Naive thymus-derived CD4-positive, alpha-beta T cell (primary cell): ENCODE data around the gene COX19. TPM values are rescaled to one million over a fixed set of nuclear protein-coding genes. Genes with fewer than 3 reads are reported as not detected.

Source experiments
- ATAC-seq: fragments of 150-1000 bp; cut with Tn5 transposase; 2 replicates; pipeline ENCODE4 v1.10.0; 2021; ENCODE audit warnings: mild to moderate bottlenecking, moderate library complexity
- CTCF ChIA-PET: fragments of 350-600 bp; sonication (Branson Sonifier 250); formaldehyde crosslinking; loops from one replicate; lab custom pipeline; 2021; ENCODE audit warnings: antibody characterized with exemption; lab: Charles Lee
- POLR2A ChIA-PET: fragments of 350-600 bp; sonication (Branson Sonifier 250); formaldehyde crosslinking; loops from one replicate; lab custom pipeline; 2021; ENCODE audit warnings: antibody characterized with exemption, inconsistent platforms; lab: Charles Lee
- DNase-seq, 9 donors: peaks; one replicate each; pipeline versions ENCODE4 v3.0.0 to v3.0.0-alpha.2; 2020 to 2022; ENCODE audit warnings: mixed read lengths in 1 of 9
- H3K27ac ChIP-seq: one replicate; pipeline ENCODE4 v1.7.0; 2013; ENCODE audit warnings: mild to moderate bottlenecking, low read depth, low read length, moderate library complexity
- H3K27me3 ChIP-seq, 2 donors: one replicate each; pipeline ENCODE4 v1.7.0; 2013; ENCODE audit warnings: low read length in 2 of 2, mild to moderate bottlenecking in 2 of 2, moderate library complexity in 2 of 2; ENCODE audit not compliant: control insufficient read depth in 2 of 2, insufficient read depth in 2 of 2
- H3K36me3 ChIP-seq, 3 experiments: 1 replicate in 2 of 3; 2 replicates in 1 of 3; pipeline ENCODE4 v1.7.0; 2013; ENCODE audit warnings: low read length in 3 of 3, mild to moderate bottlenecking in 3 of 3, moderate library complexity in 1 of 3; ENCODE audit not compliant: insufficient read depth in 3 of 3, control insufficient read depth in 2 of 3
- H3K4me1 ChIP-seq, 2 donors: one replicate each; pipeline ENCODE4 v1.7.0; 2013; ENCODE audit warnings: low read length in 2 of 2, mild to moderate bottlenecking in 2 of 2, moderate library complexity in 1 of 2; ENCODE audit not compliant: control insufficient read depth in 2 of 2, insufficient read depth in 2 of 2
- H3K4me3 ChIP-seq: 2 replicates; pipeline ENCODE4 v1.7.0; 2013; ENCODE audit warnings: mild to moderate bottlenecking, low read length
- H3K9me3 ChIP-seq, 3 experiments: 1 replicate in 2 of 3; 2 replicates in 1 of 3; pipeline ENCODE4 v1.7.0; 2013; ENCODE audit warnings: low read length in 3 of 3; ENCODE audit not compliant: control insufficient read depth in 2 of 3
- H3K27ac Mint-ChIP-seq, 9 donors: one replicate each; pipeline ENCODE4 v1.8.0; 2020 to 2022; ENCODE audit warnings: mixed read lengths in 9 of 9, mild to moderate bottlenecking in 8 of 9, moderate library complexity in 5 of 9, inconsistent platforms in 2 of 9
- H3K27me3 Mint-ChIP-seq, 5 donors: one replicate each; pipeline ENCODE4 v1.8.0; 2021 to 2022; ENCODE audit warnings: mixed read lengths in 5 of 5, mild to moderate bottlenecking in 1 of 5
- H3K36me3 Mint-ChIP-seq, 5 donors: one replicate each; pipeline ENCODE4 v1.8.0; 2020 to 2022; ENCODE audit warnings: mixed read lengths in 5 of 5, mild to moderate bottlenecking in 3 of 5, inconsistent platforms in 1 of 5
- H3K4me1 Mint-ChIP-seq, 7 donors: one replicate each; pipeline ENCODE4 v1.8.0; 2020 to 2022; ENCODE audit warnings: mixed read lengths in 7 of 7, mild to moderate bottlenecking in 3 of 7, inconsistent platforms in 1 of 7
- H3K4me3 Mint-ChIP-seq, 10 donors: one replicate each; pipeline ENCODE4 v1.8.0; 2020 to 2022; ENCODE audit warnings: mild to moderate bottlenecking in 10 of 10, mixed read lengths in 10 of 10, moderate library complexity in 6 of 10, inconsistent platforms in 2 of 10
- H3K9me3 Mint-ChIP-seq, 11 donors: one replicate each; pipeline ENCODE4 v1.8.0; 2020 to 2022; ENCODE audit warnings: mixed read lengths in 11 of 11, mild to moderate bottlenecking in 4 of 11, inconsistent platforms in 1 of 11, moderate library complexity in 1 of 11
- intact Hi-C, 2 donors: fragments of 100-400 bp; cut with micrococcal nuclease; formaldehyde crosslinking; loops; one replicate each; pipeline ENCODE4 v1.15.1; 2023
- polyA plus RNA-seq, 2 donors: library from polyadenylated mRNA; unstranded; fragments of 300-500 nt; fragmentation: Illumina TruSeq; gene quantifications; one replicate each; pipeline ENCODE4 v1.2.3, GENCODE V29; 2021
- total RNA-seq, 6 experiments: library from RNA in 5 of 6; stranded (reverse) in 5 of 6; gene quantifications; 1 replicate in 5 of 6; 2 replicates in 1 of 6; pipeline ENCODE4 v1.2.3 and lab custom pipeline; 2021 to 2026

COX19 gene
- total and polyA plus RNA-seq, 7 experiments from 2014 or later = 18.3 to 48.2 (median 45.1) TPM

DNA sequence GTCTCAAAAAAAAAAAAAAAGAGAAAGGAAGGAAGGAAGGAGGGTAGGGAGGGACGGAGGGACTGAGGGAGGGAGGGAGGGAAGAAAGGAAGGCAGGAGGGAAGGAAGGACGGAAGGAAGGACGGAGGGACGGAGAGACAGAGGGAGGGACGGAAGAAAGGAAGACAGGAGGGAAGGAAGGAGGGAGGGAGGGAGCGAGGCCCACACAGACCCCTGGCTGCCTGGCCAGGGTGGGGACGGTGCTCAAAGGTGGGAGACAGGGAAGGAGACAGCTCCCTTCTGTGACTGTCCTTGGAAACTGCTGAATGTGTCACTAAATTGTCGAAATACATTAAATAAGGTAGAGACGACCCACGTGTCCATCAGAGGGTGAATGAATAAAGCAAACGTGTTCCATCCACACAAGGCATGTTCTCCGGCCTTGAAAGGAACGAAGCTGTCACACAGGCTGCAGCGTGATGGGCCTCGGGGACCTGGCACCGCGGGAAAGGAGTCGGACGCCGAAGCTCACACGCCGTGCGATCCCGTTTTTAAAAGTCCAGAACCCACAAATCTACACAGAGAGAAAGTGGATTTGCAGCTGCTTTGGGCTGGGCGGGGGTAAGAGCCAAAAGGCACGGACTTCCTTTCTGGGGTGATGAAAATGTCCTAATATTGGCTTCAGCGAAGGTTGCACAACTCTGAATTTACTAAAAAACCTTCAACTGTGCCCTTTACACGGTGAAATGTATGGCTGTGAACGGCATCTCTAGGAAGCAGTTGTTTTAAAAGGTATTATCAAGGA is 44.2 kb downstream of the COX19 start:
- Mint-ChIP-seq H3K27me3 (peaks cover 0 to 2% (median 0%) of the 10 kb centered on the region in 5 donors), H3K9me3 (no peaks in the 10 kb centered on the region), H3K4me1 (peaks cover 0 to 22% (median 4%) of the 10 kb centered on the region in 7 donors), H3K4me3 (peak overlapping the region in 1 of 10 donors; percentile 59), H3K36me3 (peaks cover 0 to 7% (median 0%) of the 10 kb centered on the region in 5 donors), H3K27ac (peak overlapping the region in 2 of 9 donors; percentile 33 to 72)
- no peak overlapping the region for H3K27ac ChIP-seq
- H3K9me3 ChIP-seq = no peaks in the 10 kb centered on the region
- H3K4me3 ChIP-seq = no peak overlapping the region
- intact Hi-C loops = no loop called here
- no peaks in the 10 kb centered on the region for H3K27me3 ChIP-seq
- H3K36me3 ChIP-seq = no peaks in the 10 kb centered on the region
- CTCF ChIA-PET = interaction anchor here (2.1 kb wide), 1 partner anchor 22 kb away, joined by 4 read pairs; no protein-coding TSS in a partner anchor
- POLR2A ChIA-PET = interaction anchor here (0.6 to 0.7 kb wide), 3 partner anchors 10 to 54 kb away, joined by 3 read pairs; partner anchors contain the start of gene GET4
- DNase-seq (no peak), ATAC-seq (peak; percentile 21)
- H3K4me1 ChIP-seq = peaks cover 0 to 5% of the 10 kb centered on the region in 2 donors

DNA sequence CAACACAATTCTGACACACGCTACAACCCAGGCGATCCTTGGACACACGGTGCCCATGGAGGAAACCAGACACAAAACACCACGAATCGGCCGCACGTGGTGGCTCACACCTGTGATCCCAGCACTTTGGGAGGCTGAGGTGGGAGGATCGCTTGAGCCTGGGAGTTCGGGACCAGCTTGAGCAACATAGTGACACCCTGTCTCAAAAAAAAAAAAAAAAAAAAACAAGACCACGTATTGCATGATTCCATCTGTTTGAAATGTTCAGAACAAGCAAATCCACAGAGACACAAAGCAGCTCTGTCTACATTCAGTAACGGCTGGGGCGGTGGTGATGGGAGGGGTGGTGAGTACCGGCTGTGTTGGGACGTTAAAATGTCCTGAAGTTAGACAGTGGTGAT is 46.0 kb downstream of the COX19 start:
- intact Hi-C loops = no loop called here
- ATAC-seq = no peak
- H3K4me3 Mint-ChIP-seq = no peak overlapping the region
- no peaks in the 10 kb centered on the region for H3K9me3 Mint-ChIP-seq
- no peak overlapping the region for H3K27ac ChIP-seq
- H3K4me3 ChIP-seq = no peak overlapping the region
- H3K27ac Mint-ChIP-seq = peak overlapping the region in 3 of 9 donors; percentile 4 to 44 (median 8)
- peaks cover 0 to 2% (median 0%) of the 10 kb centered on the region in 5 donors for H3K27me3 Mint-ChIP-seq
- no peaks in the 10 kb centered on the region for H3K9me3 ChIP-seq
- no peaks in the 10 kb centered on the region for H3K27me3 ChIP-seq
- peaks cover 8 to 22% of the 10 kb centered on the region in 2 donors for H3K4me1 ChIP-seq
- DNase-seq = peak in 2 of 9 donors; percentile 1 to 17
- ChIA-PET POLR2A (no interaction called here), CTCF (interaction anchor here (0.7 to 2.1 kb wide), 2 partner anchors 13 to 20 kb away, joined by 4 read pairs; no protein-coding TSS in a partner anchor)
- peaks cover 0 to 27% (median 10%) of the 10 kb centered on the region in 7 donors for H3K4me1 Mint-ChIP-seq
- H3K36me3 Mint-ChIP-seq = peaks cover 0 to 7% (median 0%) of the 10 kb centered on the region in 5 donors
- no peaks in the 10 kb centered on the region for H3K36me3 ChIP-seq

GRCh38 chr7:927031-927671 is 48.2 kb downstream of the COX19 start:
- CTCF ChIA-PET = no interaction called here
- H3K27ac ChIP-seq = no peak overlapping the region

GRCh38 chr7:926061-927030 is 49.0 kb downstream of the COX19 start:
- POLR2A ChIA-PET = interaction anchor here (0.5 kb wide), 1 partner anchor 107 kb away, joined by 3 read pairs; no protein-coding TSS in a partner anchor
- Mint-ChIP-seq H3K9me3 (no peaks in the 10 kb centered on the region), H3K27me3 (peaks cover 0 to 2% (median 0%) of the 10 kb centered on the region in 5 donors), H3K4me1 (peaks cover 10 to 31% (median 18%) of the 10 kb centered on the region in 7 donors), H3K36me3 (peaks cover 0 to 7% (median 0%) of the 10 kb centered on the region in 5 donors), H3K27ac (peak overlapping the region in 2 of 9 donors; percentile 23 to 53), H3K4me3 (no peak overlapping the region)
- H3K9me3 ChIP-seq = no peaks in the 10 kb centered on the region
- H3K27ac ChIP-seq = no peak overlapping the region
- intact Hi-C loops = no loop called here
- H3K4me1 ChIP-seq = peaks cover 30 to 34% of the 10 kb centered on the region in 2 donors
- ATAC-seq (no peak), DNase-seq (peak in 2 of 9 donors; percentile 4 to 21)
- no peak overlapping the region for H3K4me3 ChIP-seq
- CTCF ChIA-PET = no interaction called here
- no peaks in the 10 kb centered on the region for H3K27me3 ChIP-seq
- no peaks in the 10 kb centered on the region for H3K36me3 ChIP-seq

More at GRCh38 chr7:927031-927671, 48.2 kb downstream of the COX19 start:
- H3K9me3 Mint-ChIP-seq = no peaks in the 10 kb centered on the region
- Histone ChIP-seq H3K4me3 (no peak overlapping the region), H3K9me3 (no peaks in the 10 kb centered on the region), H3K36me3 (no peaks in the 10 kb centered on the region), H3K4me1 (peaks cover 22 to 25% of the 10 kb centered on the region in 2 donors), H3K27me3 (no peaks in the 10 kb centered on the region)
- peaks cover 8 to 29% (median 16%) of the 10 kb centered on the region in 7 donors for H3K4me1 Mint-ChIP-seq
- peaks cover 0 to 2% (median 0%) of the 10 kb centered on the region in 5 donors for H3K27me3 Mint-ChIP-seq
- intact Hi-C loops = no loop called here
- no peak overlapping the region for H3K4me3 Mint-ChIP-seq
- ATAC-seq (no peak), DNase-seq (peak in 2 of 9 donors; percentile 4 to 20)
- peaks cover 0 to 7% (median 0%) of the 10 kb centered on the region in 5 donors for H3K36me3 Mint-ChIP-seq
- H3K27ac Mint-ChIP-seq = peak overlapping the region in 5 of 9 donors; percentile 39 to 76 (median 47)
- POLR2A ChIA-PET = interaction anchor here (0.6 to 1.2 kb wide), 2 partner anchors 8 to 44 kb away, joined by 3 read pairs; no protein-coding TSS in a partner anchor

GRCh38 chr7:925601-926000 is 49.7 kb downstream of the COX19 start:
- Mint-ChIP-seq H3K36me3 (peaks cover 0 to 9% (median 0%) of the 10 kb centered on the region in 5 donors), H3K9me3 (no peaks in the 10 kb centered on the region), H3K4me3 (peak overlapping the region in 1 of 10 donors; percentile 41), H3K27ac (peak overlapping the region in 1 of 9 donors; percentile 53), H3K4me1 (peaks cover 15 to 39% (median 26%) of the 10 kb centered on the region in 7 donors), H3K27me3 (peaks cover 0 to 2% (median 0%) of the 10 kb centered on the region in 5 donors)
- POLR2A ChIA-PET = interaction anchor here (0.5 kb wide), 1 partner anchor 106 kb away, joined by 3 read pairs; no protein-coding TSS in a partner anchor
- peak; percentile 18 for ATAC-seq
- Histone ChIP-seq H3K4me1 (peaks cover 30 to 35% of the 10 kb centered on the region in 2 donors), H3K27me3 (no peaks in the 10 kb centered on the region), H3K4me3 (no peak overlapping the region), H3K36me3 (no peaks in the 10 kb centered on the region), H3K27ac (no peak overlapping the region), H3K9me3 (no peaks in the 10 kb centered on the region)
- DNase-seq = peak in 2 of 9 donors; percentile 18 to 23
- CTCF ChIA-PET = no interaction called here
- intact Hi-C loops = no loop called here
